ENCODE measurements around the gene TRDMT1.
A peak's percentile ranks its signal among the peaks of the same experiment; 100 is the strongest.

The TRDMT1 gene, protein sequence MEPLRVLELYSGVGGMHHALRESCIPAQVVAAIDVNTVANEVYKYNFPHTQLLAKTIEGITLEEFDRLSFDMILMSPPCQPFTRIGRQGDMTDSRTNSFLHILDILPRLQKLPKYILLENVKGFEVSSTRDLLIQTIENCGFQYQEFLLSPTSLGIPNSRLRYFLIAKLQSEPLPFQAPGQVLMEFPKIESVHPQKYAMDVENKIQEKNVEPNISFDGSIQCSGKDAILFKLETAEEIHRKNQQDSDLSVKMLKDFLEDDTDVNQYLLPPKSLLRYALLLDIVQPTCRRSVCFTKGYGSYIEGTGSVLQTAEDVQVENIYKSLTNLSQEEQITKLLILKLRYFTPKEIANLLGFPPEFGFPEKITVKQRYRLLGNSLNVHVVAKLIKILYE

DNA sequence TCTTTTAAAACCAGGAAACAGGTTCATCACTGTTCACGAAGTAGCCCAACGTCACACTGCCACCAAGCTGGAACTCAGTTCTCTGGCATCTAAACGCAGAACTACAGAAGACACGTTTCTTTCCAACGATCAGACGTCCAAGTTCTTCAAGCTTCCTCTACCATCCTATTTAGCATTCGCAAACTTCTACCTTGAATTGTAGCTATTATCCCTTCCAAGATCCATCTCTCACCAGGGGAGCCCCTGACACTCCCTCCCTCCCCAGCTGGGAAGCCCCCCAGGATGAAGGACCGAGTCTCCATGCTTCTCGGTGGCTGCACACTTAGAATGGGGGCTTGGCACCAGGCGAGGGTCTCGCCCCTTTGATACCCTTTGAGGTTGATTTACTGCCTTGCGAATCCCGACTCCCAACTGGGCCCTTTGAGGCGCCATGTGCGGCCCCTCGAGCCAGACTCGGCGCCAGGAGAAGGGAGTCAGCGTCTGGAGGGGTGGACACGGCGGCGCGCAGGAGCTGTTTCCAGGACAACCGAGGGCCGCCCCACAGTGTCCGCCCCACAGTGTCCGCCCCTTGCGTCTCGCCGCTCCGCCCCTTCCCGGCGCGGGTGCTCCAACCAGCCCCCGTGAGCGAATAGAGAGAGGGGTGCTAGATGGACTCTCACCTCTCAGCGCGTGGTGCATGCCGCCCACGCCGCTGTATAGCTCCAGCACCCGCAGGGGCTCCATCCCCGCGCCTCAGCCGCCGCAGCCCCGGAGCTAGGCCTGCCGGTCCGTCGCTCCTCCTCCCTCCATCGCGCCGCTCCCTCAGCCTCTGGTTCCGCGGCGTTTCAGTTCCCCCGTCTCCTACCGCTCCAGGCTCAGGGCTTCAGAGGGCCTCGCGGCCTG lies at the start of gene TRDMT1:
Gene TRDMT1, minus strand, starts transcription at position 761 of the 882 bp plus-strand sequence. Its CDS starts 38 bp downstream, at position 723.
- DNase-seq: peak; percentile 92

DNA sequence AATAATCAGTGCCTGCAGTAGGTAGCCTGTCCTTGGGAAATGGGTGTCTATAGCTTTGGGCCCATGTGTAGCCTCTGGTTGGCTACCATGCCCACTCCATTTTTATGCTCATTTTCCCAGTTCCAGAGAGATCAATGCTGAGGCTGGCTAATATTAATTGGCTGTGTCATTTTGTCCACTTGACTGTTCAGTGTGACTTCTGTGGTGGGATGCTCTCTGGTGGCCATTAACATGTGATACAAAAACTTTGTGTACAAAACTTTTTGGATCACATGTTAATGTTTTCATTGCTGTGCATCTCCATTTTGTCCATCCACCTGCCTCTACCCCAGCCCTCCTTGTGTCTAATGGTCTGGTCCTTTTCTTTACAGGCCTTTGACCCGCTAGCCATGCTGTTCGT lies 49.3 kb upstream of the TRDMT1 start:
- DNase-seq: no peak

DNA sequence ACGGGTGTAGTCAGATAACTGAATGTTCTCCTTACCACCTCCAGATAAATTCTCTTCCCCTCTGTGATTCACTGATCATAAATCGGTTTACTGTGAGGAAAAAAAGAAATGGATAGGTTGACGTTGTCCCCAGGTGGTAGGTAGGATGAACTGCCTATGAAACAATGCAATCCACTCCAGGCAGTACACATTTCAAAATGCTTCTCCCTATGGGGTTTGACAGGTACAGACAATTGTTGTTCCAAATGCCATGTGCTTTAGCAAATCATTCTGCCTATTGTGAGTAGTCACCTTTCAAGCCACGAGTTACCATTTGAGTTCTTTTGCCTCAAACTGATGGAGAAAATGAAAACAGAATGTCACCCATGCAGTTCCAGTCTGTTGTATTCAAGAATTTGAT lies 48.3 kb upstream of the TRDMT1 start:
- DNase-seq: peak; percentile 24

DNA sequence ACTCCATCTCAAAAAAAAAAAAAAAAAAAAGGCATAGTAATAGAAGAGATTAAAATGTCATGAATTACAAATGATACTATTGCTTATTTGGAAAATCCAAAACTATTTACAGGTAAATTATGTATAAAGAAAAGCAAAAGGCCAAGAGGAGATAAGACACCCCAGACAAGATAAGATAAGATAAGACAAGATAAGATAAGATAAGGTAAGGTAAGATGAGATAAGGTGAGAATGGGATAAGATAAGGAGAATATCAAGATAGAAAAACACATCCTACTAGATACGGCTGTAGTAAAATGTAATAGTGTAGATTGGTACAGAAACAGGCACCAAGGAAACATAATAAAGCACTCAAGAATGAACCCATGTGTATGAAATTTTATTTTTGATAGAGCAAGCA lies 47.5 kb upstream of the TRDMT1 start:
- DNase-seq: no peak

DNA sequence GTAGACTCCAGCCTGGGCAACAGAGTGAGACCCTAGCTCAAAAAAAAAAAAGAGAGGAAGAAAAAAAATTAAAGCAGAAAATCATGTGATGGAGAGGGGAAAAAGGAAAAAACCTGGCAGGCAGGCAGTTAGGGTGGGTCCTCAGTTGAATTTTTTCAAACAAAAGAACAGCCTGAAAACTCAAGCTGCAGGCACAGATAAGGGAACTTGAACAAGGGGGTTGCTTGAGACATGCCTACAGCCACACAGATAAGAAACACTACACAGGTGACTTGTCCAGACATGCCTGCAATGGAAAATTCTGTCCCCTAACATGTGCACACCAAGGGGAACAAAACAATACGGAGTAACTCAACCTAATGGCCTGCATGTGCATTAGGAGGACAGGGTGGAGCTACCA lies 45.7 kb upstream of the TRDMT1 start:
- DNase-seq: peak; percentile 56

DNA sequence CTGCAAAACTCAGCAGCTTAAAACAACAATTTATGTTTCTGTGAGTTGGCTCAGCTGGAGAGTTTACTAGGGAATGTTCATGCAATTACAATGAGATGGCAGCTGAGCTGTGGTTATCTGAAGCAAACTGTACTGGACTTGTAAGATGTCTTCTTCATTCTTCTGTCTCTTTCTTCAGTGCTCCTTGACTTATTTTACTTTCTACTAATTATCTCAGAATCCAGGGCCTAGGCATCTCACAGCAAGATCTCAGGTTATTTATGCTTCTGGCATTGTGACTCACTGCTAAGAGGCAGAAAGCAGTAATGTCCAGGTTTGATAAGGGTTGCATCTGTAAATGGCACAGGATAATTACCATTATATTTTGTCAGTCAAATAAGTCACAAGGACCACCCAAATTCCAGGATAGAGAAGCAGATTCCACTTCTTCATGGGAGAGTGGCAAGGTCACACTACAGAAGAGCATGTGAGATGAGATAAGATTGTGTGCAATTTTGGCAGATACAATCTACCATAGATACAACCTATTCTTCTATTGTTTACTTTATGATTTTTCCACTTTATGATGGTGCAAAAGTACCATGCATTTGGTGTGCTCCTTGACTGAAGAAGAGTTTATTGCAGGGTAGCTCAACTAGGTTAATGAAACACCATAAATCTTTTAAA lies 43.4 kb upstream of the TRDMT1 start:
- no peak for DNase-seq

DNA sequence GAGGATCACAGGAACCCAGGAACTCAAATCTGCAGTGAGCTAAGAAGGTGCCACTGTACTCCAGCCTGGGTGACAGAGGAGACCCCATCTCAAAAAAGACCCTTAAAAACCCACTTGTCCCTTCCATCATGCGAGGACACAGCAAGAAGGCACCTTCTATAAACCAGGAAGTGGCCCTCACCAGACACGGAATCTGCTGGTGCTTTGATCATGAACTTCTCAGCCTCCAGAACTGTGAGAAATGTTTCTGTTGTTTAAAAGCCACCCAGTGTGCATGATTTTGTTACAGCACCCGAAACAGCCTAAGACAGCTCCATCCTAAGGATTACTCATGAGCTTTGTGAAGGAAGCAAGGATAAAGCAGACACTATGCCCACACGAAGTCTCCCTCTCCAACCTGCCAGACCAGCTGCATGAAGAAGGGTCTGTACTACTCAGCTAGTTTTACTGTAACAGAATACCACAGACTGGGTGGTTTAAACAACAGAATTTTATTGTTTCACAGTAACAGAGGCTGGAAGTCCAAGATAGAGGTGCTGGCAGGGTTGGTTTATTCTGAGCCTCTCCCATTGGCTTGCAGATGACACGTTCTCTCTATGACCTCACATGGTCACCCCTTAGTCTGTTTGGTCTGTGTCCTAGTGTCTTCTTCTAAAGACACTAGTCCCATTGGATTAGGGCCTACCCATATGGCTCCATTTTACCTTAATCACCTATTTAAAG lies 40.3 kb upstream of the TRDMT1 start:
- DNase-seq: no peak

DNA sequence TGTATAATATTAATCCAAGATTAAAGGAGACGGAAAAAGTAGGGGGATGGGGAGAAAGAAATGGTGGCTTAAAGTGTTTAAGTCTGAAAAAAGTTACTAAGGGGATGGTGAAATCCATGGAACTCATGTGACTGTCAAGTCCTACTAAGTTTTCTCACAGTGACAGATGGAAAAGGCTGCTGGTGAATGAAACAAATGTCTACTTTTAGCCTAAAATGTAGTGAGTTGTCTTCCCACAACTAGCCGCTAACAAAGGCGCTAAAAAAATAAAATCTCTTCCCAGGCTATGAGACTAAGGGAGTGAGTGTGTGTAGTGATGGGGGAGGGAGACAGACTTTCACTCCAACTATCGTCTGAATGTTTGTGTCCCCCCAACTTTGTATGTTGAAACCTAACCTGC lies 39.1 kb upstream of the TRDMT1 start:
- no peak for DNase-seq

DNA sequence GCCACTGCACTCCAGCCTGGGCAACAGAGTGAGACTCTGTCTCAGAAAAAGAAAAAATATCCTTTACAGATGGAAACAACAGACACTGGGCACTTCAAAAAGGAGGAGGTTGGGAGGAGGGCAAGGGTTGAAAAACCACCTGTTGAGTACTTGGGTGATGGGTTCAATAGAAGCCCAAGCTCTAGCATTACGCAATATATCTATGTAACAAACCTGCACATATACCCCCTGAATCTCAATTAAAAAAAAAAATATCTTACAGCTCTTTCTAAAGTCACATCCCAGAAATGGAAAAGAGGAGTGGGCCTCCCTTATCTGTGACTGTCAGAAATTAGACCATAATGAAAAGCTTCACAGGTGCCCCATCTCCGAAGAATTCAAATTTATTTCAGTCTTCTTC lies 38.6 kb upstream of the TRDMT1 start:
- DNase-seq: no peak

DNA sequence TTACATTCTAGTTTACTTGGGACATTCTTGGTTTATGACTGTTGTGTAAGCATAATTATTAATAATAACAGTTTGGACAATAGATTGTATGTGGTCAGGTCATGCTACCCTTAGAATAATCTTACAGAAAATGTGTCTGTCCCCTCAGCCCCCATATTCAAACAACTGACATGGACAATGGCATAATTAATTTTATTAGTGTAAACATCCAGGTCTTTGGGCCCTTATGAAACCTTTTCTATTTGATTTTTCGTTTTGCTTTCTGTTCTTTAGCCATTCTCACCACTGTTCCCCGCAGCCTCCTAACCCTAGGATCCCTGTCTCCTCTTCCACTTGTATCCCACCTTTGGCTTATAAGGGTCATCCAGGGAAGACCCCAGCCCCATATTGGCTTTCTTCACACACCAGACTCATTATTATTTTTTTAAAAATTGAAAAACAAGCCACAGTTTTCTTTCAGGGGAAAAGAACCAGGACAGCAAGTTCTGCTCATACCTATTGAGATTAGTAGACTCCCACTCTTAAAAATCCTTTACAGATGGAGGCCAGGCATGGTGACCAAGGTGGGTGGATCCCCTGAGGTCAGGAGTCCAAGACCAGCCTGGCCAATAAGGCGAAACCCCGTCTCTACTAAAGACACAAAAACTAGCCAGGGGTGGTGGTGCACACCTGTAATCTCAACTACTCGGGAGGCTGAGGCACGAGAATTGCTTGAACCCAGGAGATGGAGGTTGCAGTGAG lies 38.0 kb upstream of the TRDMT1 start:
- no peak for DNase-seq

DNA sequence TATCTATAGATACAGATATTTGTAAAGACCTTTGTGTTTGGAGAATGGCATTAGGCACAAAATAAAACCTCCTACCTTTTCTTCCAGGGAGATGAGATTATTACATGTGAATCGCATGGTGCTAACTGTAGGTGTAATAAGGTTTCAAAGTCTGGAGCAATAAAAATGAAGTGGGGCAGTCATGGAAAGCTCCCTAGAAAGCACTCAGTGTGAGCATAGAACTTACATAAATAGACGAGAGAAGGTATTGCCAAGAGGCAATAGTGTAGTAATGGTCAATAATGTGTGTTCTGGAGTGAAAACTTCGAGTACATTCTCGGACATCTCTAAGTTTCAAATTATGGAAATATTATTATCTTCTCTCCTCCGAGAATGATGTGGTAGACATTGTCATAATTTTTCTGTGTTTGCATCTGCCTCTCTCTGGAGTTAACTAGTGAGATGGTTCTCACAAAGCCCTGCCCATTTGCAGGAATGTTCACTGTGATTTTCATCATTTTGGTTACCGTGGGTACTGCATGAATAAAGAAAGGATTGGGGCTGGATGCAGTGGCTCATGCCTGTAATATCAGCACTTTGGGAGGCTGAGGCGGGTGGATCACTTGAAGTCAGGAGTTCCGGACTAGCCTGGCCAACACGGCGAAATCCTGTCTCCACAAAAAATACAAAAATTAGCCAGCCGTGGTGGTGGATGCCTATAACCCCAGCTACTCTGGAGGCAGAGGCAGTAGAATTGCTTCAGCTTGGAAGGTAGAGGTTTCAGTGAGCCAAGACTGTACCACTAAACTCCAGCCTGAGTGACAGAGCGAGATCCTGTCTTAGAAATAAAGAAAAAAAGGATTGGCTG lies 37.2 kb upstream of the TRDMT1 start:
- no peak for DNase-seq

DNA sequence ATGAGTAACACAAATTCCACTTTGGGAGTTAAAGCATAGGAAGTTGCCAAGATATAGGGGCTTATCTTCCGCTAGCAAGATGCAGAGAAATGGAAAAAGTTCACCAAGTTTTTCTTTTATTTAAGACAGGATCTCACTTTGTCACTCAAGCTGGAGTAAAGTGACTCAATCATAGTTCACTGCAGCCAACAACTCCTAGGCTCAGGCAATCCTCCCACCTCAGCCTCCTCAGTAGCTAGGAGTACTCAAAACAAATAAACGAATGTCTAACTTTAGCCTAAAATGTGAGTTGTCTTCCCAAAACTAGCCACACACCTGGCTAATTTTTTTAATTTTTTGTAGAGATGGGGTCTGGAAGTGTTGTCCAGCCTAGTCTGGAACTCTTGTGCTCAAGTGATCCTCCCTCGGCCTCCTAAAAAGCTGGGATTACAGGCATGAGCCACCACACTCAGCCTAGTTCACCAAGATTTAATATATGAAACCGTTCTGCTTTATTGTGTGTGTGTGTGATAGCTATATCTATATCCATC lies 36.5 kb upstream of the TRDMT1 start:
- no peak for DNase-seq

DNA sequence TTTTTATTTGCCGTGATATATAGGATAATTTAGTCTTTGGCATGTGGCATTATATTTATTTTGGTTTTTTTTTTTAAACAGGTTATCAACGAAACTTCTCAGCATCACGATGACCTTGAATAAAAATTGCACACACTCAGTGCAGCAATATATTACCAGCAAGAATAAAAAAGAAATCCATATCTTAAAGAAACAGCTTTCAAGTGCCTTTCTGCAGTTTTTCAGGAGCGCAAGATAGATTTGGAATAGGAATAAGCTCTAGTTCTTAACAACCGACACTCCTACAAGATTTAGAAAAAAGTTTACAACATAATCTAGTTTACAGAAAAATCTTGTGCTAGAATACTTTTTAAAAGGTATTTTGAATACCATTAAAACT lies 35.7 kb upstream of the TRDMT1 start:
- no peak for DNase-seq

DNA sequence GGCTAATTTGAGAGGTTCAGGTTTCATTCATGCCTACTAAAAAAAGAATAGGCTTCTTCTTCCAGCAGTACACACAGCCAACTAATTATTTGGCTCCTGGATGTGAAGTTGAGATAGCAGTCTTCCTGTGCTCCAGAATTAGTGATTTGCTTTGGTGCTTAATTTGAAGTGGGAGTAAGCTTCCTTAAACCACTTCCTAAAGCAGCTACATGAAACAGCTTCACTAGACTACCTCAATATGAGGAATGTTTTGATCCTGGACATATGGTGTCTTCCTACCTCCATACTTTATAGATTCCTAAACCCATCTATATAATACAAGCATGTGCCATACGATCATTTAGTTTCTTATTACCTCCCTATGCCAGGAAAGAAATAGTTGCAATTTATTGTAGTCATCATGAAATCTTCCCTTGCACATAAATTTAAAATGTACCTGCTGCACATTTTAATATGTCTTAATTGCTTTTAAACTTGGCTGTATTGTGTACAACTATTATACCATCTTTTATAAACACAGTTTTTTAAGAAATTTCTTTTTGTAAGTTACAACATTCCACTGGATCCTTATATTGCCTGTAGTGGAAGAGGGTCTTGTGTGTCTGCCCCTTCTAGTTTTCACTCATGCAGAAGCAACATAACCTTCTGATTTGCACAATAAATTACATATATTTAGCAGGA lies 35.1 kb upstream of the TRDMT1 start:
- no peak for DNase-seq

DNA sequence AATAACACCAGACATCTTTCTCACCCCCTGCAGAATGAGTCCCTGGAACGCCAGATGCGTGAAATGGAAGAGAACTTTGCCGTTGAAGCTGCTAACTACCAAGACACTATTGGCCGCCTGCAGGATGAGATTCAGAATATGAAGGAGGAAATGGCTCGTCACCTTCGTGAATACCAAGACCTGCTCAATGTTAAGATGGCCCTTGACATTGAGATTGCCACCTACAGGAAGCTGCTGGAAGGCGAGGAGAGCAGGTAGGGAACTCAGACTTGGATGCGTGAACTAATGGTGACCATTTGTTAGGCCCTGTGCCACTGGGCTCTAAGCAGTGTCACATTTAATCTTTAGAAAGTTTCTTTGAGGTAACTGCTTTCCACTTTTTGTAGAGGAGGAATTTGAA lies 33.7 kb upstream of the TRDMT1 start:
- no peak for DNase-seq

DNA sequence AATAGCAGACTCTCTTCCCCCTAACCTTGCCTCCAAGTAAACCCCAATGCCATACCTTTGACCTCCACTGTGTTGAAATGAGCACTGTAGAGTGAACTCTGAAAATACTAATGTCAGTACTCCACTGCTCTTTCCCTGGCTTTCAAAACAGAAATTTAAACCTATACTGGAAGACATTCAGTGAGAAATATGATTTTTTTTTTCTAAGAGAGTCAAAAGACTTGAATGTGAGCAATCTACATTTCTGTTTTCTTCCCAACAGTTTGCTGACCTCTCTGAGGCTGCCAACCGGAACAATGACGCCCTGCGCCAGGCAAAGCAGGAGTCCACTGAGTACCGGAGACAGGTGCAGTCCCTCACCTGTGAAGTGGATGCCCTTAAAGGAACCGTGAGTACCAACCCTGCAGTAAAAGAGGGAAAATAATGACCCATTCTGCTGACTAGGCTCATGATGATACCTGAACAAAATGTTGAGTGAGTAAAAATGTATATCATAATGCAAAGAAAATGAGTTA lies 33.0 kb upstream of the TRDMT1 start:
- DNase-seq: no peak

DNA sequence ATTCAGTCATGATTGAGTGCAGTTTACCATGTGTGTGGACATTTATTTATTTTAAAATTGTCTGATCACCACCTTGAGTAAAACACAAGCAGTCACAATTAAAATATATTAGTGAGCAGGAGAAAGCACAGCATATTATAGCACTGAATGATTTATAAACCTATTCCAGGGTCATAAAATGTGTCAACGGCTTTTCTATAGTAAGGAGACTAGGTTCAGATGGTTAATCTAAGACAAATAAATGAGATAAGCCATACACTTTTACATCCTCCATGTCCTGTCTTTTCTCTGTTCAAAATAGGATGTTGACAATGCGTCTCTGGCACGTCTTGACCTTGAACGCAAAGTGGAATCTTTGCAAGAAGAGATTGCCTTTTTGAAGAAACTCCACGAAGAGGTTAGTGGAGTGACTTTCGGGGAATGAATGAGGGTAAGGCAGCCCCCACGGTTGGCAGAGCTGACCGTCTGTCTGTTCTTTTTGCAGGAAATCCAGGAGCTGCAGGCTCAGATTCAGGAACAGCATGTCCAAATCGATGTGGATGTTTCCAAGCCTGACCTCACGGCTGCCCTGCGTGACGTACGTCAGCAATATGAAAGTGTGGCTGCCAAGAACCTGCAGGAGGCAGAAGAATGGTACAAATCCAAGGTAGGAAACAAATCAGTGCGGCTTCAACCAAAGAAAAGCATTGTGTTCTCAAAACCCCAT lies 32.0 kb upstream of the TRDMT1 start:
- no peak for DNase-seq

DNA sequence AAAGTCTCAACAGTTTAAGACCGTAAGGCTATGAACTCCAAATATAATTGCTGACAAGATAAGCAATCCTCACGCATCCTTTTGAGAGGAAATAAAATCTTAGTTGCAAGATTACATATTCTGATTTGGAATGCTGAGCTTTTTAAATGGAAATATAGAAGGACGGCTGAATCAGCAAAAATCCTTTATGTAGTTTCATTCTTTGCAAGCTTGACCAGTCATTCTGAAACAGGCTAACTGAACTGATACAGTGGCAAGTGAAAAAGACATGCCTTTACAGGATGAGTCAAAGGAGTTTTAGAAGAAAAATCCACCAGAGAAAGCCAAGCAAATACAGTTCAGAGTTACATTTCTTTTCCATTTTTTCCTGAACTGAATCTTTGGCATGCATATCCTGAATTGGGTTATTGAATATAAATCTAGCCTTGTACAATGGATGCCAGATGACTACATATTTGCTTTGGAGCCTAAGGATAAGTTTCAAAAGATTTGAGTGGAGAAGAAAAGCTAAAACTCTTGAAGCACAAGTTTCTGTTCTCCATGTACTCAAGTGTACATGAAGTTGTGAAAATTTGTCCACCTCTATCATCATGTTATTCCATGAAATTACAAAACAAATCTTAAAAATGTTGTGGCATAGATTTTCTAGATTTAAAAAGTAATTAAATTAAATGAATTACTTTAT lies 30.9 kb upstream of the TRDMT1 start:
- DNase-seq: no peak

DNA sequence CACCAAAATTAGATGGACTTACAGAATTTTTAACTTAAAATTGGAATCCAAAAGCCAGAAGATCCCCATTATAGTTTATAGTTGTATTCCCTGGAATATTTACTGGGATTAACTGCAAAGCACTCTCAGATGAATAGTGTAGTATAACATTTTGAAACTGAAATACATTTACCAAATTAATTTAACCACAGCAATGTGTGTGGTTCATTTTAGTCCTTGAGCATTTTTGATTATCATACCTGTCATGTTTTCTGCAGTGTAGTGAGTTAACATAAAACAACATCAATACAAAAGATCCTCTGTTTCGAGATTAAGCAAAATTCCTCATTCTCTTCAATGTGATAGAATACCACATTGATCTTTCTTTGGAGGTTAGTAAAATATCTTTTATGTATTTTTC lies 30.3 kb upstream of the TRDMT1 start:
- DNase-seq: no peak

Measured in hematopoietic multipotent progenitor cell treated with erythropoietin and hydrocortisone succinate and interleukin-3 and kit ligand, for 6 days (in vitro differentiated cells).